Measurements from ENCODE around the gene DNAJA2. TPM values are rescaled to one million over a fixed set of nuclear protein-coding genes. Genes with fewer than 3 reads are reported as not detected.

DNAJA2 gene
- polyA plus RNA-seq, 1 donor (not counting 4 experiments of a cell fraction or from before 2014, with no cell fraction given) = 36.3 TPM

DNA sequence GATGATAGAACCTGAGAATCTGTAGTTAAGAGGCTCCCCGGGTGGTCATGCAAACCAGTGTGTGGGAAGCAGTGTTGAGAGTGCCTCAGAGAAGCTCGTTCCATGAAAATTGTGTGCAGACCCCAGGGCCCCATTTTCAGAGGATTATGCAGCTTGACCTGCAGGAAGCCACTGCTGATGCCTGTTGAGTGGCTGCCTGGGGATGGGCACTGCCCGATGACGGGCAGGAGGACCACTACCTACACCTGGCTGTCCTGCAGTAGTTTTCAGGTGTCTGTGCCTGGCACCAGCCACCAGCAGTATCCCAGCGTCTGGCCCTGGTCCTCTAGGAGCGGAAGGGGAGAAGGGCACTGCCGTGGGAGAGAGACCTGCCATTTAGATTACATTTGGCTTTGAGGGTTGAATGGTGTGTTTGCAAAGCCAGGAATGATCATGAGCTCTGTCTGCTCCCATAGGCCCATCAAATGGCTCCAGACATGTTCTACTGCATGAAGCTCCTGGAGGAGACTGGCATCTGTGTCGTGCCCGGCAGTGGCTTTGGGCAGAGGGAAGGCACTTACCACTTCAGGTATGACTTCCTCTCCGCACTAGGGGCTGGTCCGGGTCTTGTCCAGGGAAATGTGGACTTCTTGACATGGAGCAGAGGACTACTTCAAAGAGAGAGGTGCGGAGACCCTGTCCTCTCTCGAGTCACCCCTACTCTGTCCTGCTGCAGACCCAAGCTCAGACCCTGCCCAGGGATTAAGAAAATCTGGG, 46.8 kb downstream of the DNAJA2 start:
- H3K4me3 ChIP-seq (ENCODE audit: control insufficient read depth in 2 of 3, extremely low read depth in 1 of 3, insufficient read depth in 2 of 3, low read depth in 1 of 3, low read length in 3 of 3) = no peak overlapping the region
- FAIRE-seq = no peak
- H3K79me2 ChIP-seq (ENCODE audit: control insufficient read depth, insufficient read depth, low read length) = no peaks in the 10 kb centered on the region
- H3K36me3 ChIP-seq (ENCODE audit: control insufficient read depth in 2 of 2, extremely low read depth in 1 of 2, insufficient read depth in 2 of 2, low read length in 2 of 2) = peaks cover 24 to 45% of the 10 kb centered on the region in 2 experiments
- dilution Hi-C loops (cut with MboI; ENCODE audit: extremely low pct_ligation_motif_present, low sequenced_read_pairs) = no loop called here
- no peaks in the 10 kb centered on the region for H3K4me1 ChIP-seq (ENCODE audit: control insufficient read depth, extremely low read depth, insufficient read depth, low read length)
- no peaks in the 10 kb centered on the region for H3K9me3 ChIP-seq (ENCODE audit: control insufficient read depth, low read depth, low read length)
- H3K27ac ChIP-seq (ENCODE audit: control insufficient read depth, insufficient read depth, low read length) = no peak overlapping the region
- no peaks in the 10 kb centered on the region for H4K20me1 ChIP-seq (ENCODE audit: control insufficient read depth, extremely low read depth, insufficient read depth, low read length)
- TF ChIP-seq CTCF (optimal IDR thresholded peaks at IDR 0.05 in 1 of 3, IDR thresholded peaks at IDR 0.05 in 1 of 3, conservative IDR thresholded peaks at IDR 0.05 in 1 of 3; ENCODE audit: extremely low read depth in 1 of 3, insufficient read depth in 2 of 3, low read length in 3 of 3) (no peak), EZH2 (IDR thresholded peaks at IDR 0.05; ENCODE audit: low read length) (no peak)
- DNase-seq (ENCODE audit: low read depth, low spot score) = no peak
- no peaks in the 10 kb centered on the region for H3K27me3 ChIP-seq (ENCODE audit: control insufficient read depth, extremely low read depth, insufficient read depth, low read length)
- H3K4me2 ChIP-seq (ENCODE audit: control insufficient read depth, extremely low read depth, insufficient read depth, low read depth, low read length) = no peak overlapping the region
- H3K9me1 ChIP-seq (ENCODE audit: control insufficient read depth, extremely low read depth, insufficient read depth, low read length) = no peaks in the 10 kb centered on the region
- H2AFZ ChIP-seq (ENCODE audit: control insufficient read depth, low read length) = no peak overlapping the region
- H3K9ac ChIP-seq (ENCODE audit: control insufficient read depth, extremely low read depth, insufficient read depth, low read length) = no peak overlapping the region

GRCh38 chr16:46924402-46924801, 49.1 kb downstream of the DNAJA2 start:
- Histone ChIP-seq H3K4me1 (ENCODE audit: control insufficient read depth, extremely low read depth, insufficient read depth, low read length) (no peaks in the 10 kb centered on the region), H4K20me1 (ENCODE audit: control insufficient read depth, extremely low read depth, insufficient read depth, low read length) (no peaks in the 10 kb centered on the region), H3K36me3 (ENCODE audit: control insufficient read depth in 2 of 2, extremely low read depth in 1 of 2, insufficient read depth in 2 of 2, low read length in 2 of 2) (peaks cover 22 to 46% of the 10 kb centered on the region in 2 experiments), H2AFZ (ENCODE audit: control insufficient read depth, low read length) (no peak overlapping the region), H3K9me1 (ENCODE audit: control insufficient read depth, extremely low read depth, insufficient read depth, low read length) (no peaks in the 10 kb centered on the region), H3K27ac (ENCODE audit: control insufficient read depth, insufficient read depth, low read length) (no peak overlapping the region), H3K9me3 (ENCODE audit: control insufficient read depth, low read depth, low read length) (no peaks in the 10 kb centered on the region), H3K27me3 (ENCODE audit: control insufficient read depth, extremely low read depth, insufficient read depth, low read length) (no peaks in the 10 kb centered on the region), H3K9ac (ENCODE audit: control insufficient read depth, extremely low read depth, insufficient read depth, low read length) (no peak overlapping the region), H3K79me2 (ENCODE audit: control insufficient read depth, insufficient read depth, low read length) (no peaks in the 10 kb centered on the region), H3K4me2 (ENCODE audit: control insufficient read depth, extremely low read depth, insufficient read depth, low read depth, low read length) (no peak overlapping the region), H3K4me3 (ENCODE audit: control insufficient read depth in 2 of 3, extremely low read depth in 1 of 3, insufficient read depth in 2 of 3, low read depth in 1 of 3, low read length in 3 of 3) (no peak overlapping the region)
- TF ChIP-seq CTCF (optimal IDR thresholded peaks at IDR 0.05 in 1 of 3, IDR thresholded peaks at IDR 0.05 in 1 of 3, conservative IDR thresholded peaks at IDR 0.05 in 1 of 3; ENCODE audit: extremely low read depth in 1 of 3, insufficient read depth in 2 of 3, low read length in 3 of 3) = no peak
- TF ChIP-seq EZH2 (IDR thresholded peaks at IDR 0.05; ENCODE audit: low read length) = no peak
- DNase-seq (ENCODE audit: low read depth, low spot score) (no peak), FAIRE-seq (no peak)
- dilution Hi-C loops (cut with MboI; ENCODE audit: extremely low pct_ligation_motif_present, low sequenced_read_pairs) = no loop called here
